Measurements from ENCODE around the gene PGLYRP4.

DNA sequence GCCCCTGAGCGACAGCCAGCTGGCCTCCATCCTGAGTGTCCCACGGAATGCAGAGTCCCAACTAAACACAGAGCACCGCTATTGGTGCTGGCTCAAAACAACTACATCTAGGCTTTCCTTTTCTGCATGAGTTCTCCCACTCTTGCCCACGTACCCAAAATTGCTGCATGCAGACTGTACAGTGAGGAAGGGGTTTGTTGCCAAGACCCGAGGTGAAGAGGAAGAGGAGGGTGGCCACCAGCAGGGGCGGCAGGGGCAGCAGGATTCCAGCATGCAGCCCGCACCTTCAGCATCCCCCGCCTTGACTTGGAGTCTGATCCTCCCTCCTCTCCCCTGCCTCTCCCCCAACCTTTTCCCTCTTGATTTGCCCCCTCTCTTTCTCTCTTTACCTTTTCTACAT is 17.1 kb upstream of the PGLYRP4 start:
- TF ChIP-seq POLR2A (IDR thresholded peaks at IDR 0.05), result no peak
- TF ChIP-seq, protein P1, sequence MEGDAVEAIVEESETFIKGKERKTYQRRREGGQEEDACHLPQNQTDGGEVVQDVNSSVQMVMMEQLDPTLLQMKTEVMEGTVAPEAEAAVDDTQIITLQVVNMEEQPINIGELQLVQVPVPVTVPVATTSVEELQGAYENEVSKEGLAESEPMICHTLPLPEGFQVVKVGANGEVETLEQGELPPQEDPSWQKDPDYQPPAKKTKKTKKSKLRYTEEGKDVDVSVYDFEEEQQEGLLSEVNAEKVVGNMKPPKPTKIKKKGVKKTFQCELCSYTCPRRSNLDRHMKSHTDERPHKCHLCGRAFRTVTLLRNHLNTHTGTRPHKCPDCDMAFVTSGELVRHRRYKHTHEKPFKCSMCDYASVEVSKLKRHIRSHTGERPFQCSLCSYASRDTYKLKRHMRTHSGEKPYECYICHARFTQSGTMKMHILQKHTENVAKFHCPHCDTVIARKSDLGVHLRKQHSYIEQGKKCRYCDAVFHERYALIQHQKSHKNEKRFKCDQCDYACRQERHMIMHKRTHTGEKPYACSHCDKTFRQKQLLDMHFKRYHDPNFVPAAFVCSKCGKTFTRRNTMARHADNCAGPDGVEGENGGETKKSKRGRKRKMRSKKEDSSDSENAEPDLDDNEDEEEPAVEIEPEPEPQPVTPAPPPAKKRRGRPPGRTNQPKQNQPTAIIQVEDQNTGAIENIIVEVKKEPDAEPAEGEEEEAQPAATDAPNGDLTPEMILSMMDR (IDR thresholded peaks at IDR 0.05), result no peak

Measured in right lobe of liver (tissue), 4 donors.